Lower leg skin (tissue), 3 donors: Measurements from ENCODE around the gene MACROH2A2.

ENCODE experiments used
- POLR2A ChIP-seq, 2 donors: fragments of 450-650 bp; IDR thresholded peaks; one replicate each; pipeline ENCODE4 v1.6.1; 2016 to 2017; ENCODE audit warnings: antibody characterized with exemption in 2 of 2, mild to moderate bottlenecking in 1 of 2, moderate library complexity in 1 of 2
- TF ChIP-seq, protein P1 (sequence below), 3 donors: fragments of 450-650 bp; IDR thresholded peaks; one replicate each; pipeline ENCODE4 v1.5.1; 2016; ENCODE audit warnings: antibody characterized with exemption in 3 of 3, mild to moderate bottlenecking in 3 of 3, moderate library complexity in 2 of 3

DNA sequence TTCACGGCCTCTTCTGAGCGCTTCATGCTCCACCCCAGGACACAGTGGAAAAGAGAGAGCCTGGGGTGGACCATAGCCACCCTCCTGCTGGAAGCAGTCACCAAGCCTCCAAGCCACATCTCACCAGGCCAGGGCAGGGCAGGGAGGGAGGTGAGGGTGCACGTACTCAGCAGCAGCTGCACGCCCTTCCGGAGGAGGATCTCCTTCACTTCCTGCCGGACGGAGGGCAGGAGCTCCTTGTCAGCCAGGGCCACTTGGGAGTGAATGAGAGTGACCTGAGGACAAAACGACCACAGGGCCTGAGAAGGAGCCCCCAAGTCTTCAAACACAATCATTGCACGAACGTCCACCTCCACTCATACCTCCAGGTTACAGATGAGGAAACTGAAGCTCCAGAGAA, 65.0 kb downstream of the MACROH2A2 start:
- TF ChIP-seq POLR2A (IDR thresholded peaks at IDR 0.05) = no peak
- TF ChIP-seq, protein P1, sequence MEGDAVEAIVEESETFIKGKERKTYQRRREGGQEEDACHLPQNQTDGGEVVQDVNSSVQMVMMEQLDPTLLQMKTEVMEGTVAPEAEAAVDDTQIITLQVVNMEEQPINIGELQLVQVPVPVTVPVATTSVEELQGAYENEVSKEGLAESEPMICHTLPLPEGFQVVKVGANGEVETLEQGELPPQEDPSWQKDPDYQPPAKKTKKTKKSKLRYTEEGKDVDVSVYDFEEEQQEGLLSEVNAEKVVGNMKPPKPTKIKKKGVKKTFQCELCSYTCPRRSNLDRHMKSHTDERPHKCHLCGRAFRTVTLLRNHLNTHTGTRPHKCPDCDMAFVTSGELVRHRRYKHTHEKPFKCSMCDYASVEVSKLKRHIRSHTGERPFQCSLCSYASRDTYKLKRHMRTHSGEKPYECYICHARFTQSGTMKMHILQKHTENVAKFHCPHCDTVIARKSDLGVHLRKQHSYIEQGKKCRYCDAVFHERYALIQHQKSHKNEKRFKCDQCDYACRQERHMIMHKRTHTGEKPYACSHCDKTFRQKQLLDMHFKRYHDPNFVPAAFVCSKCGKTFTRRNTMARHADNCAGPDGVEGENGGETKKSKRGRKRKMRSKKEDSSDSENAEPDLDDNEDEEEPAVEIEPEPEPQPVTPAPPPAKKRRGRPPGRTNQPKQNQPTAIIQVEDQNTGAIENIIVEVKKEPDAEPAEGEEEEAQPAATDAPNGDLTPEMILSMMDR (IDR thresholded peaks at IDR 0.05) = no peak
